ENCODE measurements around the gene SAMD8. TPM values are rescaled to one million over a fixed set of nuclear protein-coding genes. Genes with fewer than 3 reads are reported as not detected.
"Not testable (repeated sequence)": the region's sequence is repeated elsewhere in the genome, so short reads cannot be mapped to it uniquely, and the experiment has no call there.

Gene SAMD8
- total RNA-seq, 1 donor from 2014 or later, result 21.9 TPM

- DNase-seq (ENCODE audit: missing footprints) (peak; percentile 81), ATAC-seq (peak; percentile 97)
- intact Hi-C loops (cut with DNase I), result no loop called here
Observed at GRCh38 chr10:75202321-75203045, 91.0 kb downstream of the SAMD8 start.

GRCh38 chr10:75203046-75203620, 91.7 kb downstream of the SAMD8 start:
- DNase-seq (ENCODE audit: missing footprints); intact Hi-C loops (cut with DNase I); ATAC-seq: not testable (repeated sequence)

DNA sequence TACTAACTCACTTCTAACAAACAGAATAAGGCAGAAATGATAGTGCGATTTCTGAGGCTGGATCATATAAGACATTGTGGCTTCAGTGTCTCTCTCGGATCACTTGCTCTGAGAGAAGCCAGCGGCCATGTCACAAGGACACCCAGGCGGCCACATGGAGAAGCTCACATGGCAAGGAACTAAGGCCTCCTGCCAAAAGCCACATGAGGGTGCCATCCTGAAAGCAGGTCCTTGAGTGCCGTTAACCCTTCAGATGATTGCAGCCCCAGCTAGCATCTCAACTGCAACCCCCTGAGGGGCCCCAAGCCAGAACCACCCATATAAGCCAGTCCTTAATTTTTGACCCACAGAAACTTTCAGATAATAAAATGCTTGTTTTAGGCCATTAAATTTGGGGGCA, 92.3 kb downstream of the SAMD8 start:
- ATAC-seq, result peak; percentile 30
- DNase-seq (ENCODE audit: missing footprints), result no peak
- intact Hi-C loops (cut with DNase I), result no loop called here

DNA sequence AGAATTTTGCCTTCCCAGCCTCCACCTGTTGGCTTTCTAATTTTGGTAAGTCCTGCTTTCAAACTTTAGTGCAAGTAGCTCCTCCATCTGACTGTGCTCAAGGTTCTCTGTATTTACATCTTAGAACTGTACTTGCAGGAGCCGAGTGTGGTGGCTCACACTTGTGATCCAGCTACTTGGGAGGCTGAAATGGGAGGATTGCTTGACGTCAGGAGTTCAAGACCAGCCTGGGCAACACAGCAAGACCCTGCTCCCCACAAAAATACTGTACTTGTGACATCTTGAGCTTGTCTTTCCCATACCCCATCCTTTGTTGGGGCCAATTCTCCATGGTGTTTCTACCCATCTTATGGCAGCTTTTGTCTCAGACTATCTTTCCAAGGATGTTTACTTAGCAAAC, 94.5 kb downstream of the SAMD8 start:
- ATAC-seq (no peak), DNase-seq (ENCODE audit: missing footprints) (no peak)
- intact Hi-C loops (cut with DNase I), result no loop called here

GRCh38 chr10:75206638-75207037, 95.2 kb downstream of the SAMD8 start:
- DNase-seq (ENCODE audit: missing footprints); ATAC-seq; intact Hi-C loops (cut with DNase I): not testable (repeated sequence)

DNA sequence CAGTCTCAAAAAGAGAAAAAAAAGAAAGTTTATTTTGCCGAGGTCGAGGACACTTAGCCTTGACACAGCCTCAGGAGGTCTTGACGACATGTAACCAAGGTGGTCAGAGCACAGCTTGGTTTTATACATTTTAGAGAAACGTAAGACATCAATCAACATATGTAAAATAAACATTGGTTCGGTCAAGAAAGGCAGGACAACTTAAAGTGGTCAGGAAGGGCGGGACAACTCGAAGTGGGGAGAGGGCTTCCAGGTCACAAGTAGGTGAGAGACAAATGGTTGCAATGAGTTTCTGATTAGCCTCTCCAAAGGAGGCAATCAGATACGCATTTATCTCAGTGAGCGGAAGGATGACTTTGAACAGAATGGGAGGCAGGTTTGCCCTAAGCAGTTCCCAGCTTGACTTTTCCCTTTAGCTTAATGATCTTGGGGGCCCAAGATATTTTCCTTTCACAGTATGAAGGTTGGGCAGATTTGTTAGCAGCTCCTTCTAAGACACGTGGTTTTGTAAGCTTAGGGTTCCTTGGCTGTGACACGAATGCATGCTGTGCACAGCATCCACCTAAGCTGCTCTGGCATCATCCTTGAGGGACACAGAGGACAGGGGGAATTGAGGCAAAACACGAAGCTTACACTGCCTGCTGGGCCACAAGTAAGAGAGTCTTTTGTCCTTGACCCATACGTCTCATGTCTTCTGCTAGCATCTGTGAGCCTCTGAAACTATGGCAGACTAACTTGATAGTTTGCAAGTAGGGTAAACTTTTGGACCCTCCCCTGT, 95.8 kb downstream of the SAMD8 start:
- DNase-seq (ENCODE audit: missing footprints) (no peak), ATAC-seq (no peak)
- intact Hi-C loops (cut with DNase I), result no loop called here

- intact Hi-C loops (cut with DNase I), result no loop called here
- no peak for DNase-seq (ENCODE audit: missing footprints)
- ATAC-seq, result no peak
Observed at GRCh38 chr10:75207857-75208144, 96.3 kb downstream of the SAMD8 start.

GRCh38 chr10:75208181-75208580, 96.7 kb downstream of the SAMD8 start:
- DNase-seq (ENCODE audit: missing footprints) (no peak), ATAC-seq (no peak)
- intact Hi-C loops (cut with DNase I), result no loop called here

DNA sequence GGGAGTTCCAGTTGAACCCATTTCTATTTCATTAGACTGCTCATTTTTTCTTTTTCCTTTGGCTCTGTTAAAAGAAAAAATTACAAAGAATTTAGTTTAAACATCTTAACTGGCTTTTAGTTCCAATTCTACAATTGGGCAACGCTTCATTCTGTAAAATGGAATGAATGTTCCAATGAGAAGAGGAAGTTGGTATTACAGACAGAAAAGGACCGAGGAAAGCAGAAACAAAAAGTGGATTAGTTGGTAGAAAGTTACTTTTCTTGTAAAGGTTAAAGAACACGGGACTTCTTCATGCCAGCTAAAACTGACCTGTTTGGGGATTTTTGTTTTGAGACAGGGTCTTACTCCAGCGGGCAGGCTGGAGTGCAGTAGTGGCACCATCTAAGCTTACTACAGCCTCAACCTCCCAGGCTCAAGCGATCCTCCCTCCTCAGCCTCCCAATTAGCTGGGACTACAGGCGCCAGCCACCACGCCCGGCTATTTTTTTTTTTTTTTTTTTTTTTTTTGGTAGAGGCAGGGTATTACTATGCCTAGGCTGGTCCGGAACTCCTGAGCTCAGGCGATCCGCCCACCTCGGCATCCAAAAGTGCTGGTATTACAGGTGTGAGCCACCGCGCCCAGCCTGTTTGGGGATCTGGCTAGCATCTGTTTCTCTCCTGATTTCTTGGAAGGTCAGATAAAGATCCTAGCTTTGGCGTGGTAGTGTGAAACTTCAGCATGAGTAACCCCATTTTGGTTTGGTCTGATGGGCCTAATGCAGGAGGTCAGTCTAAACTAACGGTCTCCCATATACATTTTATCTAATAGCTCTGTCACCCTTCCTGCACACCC, 97.8 kb downstream of the SAMD8 start:
- ATAC-seq (no peak), DNase-seq (ENCODE audit: missing footprints) (peak; percentile 69)
- intact Hi-C loops (cut with DNase I), result no loop called here

DNA sequence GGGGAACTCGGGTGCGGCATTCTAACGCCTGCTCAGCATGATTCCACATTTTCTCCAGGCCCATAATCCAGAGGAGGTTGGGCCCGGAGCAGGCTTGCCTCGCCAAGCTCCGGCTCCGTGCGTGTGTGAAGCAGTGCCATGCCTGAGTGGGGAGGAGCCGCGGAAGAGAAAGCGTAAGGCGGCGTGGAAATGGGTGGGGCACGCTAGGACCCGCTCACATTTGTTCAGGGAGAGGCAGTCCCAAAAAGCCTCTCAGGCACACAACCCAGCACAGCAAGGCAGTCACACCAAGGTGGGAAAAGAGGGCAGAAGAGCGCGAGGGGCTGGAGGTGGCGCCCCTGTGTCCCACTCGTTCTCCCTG, 98.4 kb downstream of the SAMD8 start:
- ATAC-seq (peak; percentile 88), DNase-seq (ENCODE audit: missing footprints) (peak; percentile 92)
- intact Hi-C loops (cut with DNase I), result loop anchor here (2.0 kb wide), 2 partner anchors 15 to 99 kb away; partner anchors contain the start of gene SAMD8

DNA sequence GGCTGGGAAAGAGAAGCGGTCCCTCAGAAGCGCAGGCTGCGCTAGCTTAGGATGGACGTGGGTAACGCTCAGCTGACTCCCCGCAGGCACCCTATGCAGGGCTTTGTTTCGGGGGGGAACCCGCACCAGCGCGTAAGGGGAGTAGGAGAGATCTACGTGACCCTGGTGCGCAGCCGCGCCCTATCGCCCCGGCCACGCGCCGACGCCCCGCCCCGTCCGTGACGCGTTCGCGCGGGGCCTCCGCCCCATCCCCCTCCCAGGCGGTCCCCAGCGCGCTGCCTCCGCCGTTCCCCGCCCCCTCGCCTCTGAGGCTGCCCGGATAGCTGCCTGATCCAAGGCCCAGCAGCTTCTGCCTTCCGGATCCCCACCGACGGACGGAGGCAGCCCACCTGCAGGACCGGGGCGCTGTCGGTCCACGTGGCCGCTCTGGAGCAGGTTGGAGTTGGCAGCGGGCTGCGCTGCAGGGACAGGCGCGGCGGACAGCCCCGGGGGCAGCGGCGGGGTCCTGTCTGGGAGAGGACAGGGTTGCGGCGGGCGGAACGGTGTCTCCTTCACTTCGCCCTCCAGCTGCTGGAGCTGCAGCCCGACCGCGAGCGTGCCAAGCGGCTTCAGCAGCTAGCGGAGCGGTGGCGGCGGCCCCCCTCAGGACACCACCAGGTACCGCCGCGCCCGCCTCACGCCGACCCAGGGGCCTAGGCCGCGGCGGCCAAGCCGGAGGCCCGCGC, 99.0 kb downstream of the SAMD8 start, which contains the start of gene VDAC2:
VDAC2 (plus strand) TSS at position 515 of the 725 bp plus-strand sequence. CDS start 363 bp downstream, outside the sequence.
- ATAC-seq, result peak; percentile 98
- DNase-seq (ENCODE audit: missing footprints), result peak; percentile 95
- intact Hi-C loops (cut with DNase I), result loop anchor here (2.0 kb wide), 2 partner anchors 14 to 100 kb away; partner anchors contain the start of gene SAMD8

DNA sequence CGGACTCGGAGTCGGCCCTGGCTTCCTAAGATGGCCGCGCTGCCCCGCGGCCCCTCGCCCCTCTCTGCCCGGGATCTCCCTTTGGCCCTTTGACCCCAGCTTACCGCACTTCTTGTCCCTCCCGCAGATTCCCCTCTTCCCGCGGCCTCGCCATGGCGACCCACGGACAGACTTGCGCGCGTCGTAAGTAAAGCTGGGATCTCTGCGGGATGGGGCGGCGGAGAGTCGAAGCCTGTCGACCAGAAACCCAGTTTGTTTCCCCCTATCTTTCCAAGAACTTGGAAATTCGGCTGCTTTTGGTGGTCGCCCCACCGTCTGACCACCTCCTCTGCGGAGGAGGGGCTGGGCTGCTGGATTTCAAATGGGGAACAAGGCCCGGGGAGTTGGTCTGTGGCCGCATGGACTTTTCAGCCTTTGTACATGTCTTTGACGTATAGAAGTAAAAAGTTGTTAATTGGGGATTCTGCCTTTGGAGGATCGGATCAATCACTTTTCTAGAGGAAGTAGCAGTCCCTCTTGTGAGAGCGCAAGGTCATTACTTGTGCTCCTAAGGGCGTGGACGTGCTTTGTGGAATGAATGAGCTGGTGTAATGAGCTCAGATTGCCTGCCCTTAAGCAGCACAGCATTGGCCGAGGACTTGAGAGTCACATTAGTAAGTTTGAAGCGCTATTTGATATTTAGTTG, 99.7 kb downstream of the SAMD8 start:
- intact Hi-C loops (cut with DNase I), result loop anchor here (2.0 kb wide), 2 partner anchors 14 to 100 kb away; partner anchors contain the start of gene SAMD8
- ATAC-seq (no peak), DNase-seq (ENCODE audit: missing footprints) (no peak)

DNA sequence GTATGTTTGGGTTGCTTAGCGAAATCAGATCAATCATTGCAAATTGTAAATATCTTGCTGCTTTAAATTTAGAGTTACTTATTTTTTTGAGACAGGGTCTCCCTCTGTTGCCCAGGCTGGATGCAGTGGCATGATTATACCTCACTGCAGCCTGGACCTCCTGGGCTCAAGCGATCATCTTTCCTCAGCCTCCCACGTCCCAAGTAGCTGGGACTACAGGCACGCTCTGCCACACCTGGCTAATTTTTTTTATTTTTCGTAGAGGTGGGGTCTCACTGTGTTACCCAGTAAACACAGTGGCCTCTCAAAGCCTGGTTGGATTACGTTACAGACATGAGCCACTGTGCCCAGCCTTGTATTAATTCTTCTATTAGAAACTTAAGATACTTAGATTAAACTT, 100.9 kb downstream of the SAMD8 start:
- DNase-seq (ENCODE audit: missing footprints) (no peak), ATAC-seq (no peak)
- intact Hi-C loops (cut with DNase I), result no loop called here

- intact Hi-C loops (cut with DNase I), result no loop called here
- ATAC-seq, result no peak
Observed at GRCh38 chr10:75220274-75220673, 108.8 kb downstream of the SAMD8 start.

GRCh38 chr10:75221492-75221891, 110.0 kb downstream of the SAMD8 start:
- intact Hi-C loops (cut with DNase I); ATAC-seq; DNase-seq (ENCODE audit: missing footprints): not testable (repeated sequence)

More at GRCh38 chr10:75220274-75220673, 108.8 kb downstream of the SAMD8 start:
- DNase-seq (ENCODE audit: missing footprints), result no peak

DNA sequence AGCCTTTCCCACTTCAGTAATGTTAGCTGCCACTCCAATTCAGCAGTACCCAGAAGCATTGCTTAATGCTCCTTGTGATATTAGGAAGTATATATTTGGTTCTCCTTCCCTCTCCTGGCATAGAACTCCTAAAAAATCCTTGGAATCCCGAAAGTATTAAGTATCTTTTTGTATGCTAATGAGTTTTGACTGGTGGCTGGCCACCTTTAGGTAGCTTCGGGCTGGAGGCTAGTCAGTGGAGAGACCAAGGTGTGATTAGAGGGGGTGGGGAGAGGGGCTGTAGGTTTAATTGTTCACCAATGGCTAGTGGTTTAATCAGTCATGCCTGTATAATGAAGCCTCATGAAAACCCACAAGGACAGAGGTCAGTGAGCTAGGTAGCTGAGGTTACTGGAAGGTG, 112.1 kb downstream of the SAMD8 start:
- intact Hi-C loops (cut with DNase I), result no loop called here
- no peak for ATAC-seq
- no peak for DNase-seq (ENCODE audit: missing footprints)

DNA sequence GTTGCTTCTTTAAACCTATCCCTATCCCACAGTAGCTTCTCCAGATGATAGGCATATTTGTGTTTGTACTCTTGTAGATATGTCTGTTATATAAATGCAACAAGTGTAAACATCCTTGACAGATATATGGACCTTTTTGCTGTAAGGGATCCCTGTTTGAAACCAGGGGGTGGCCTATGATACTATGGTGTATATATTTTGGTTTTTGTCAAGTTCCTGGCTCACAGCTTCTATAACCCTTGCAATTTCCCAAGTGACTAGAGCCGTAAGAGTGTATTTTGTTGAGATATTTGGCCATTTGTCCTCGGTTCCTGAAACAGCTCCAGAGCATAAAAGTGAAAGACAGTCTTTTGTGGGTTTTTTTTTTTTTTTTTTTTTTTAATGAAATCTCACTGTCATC, 114.6 kb downstream of the SAMD8 start:
- DNase-seq (ENCODE audit: missing footprints) (no peak), ATAC-seq (no peak)
- intact Hi-C loops (cut with DNase I), result no loop called here

DNA sequence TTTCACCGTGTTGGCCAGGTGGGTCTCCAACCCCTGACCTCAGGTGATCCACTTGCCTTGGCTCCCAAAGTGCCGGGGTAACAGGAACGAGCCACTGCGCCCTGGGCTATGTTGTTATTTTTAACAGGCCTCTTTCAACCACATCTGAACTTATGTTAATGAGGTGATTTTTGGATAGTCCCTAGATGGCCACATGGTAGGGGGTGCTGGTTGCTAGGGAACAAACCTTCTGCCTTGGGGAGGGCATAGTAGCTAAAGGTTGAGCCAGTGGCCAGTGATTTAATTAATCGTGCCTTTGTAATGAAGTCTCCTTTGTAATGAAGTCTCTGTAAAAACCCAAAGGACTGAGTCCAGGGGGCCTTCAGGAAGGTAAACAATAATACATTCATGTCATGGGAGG, 115.2 kb downstream of the SAMD8 start:
- ATAC-seq (no peak), DNase-seq (ENCODE audit: missing footprints) (no peak)
- intact Hi-C loops (cut with DNase I), result no loop called here

Measured in Right ventricle myocardium inferior (tissue), 1 donor.